GM18907 (cell line): ENCODE data around the gene MTERF2.

Experiments used
- ATAC-seq: cut with Tn5 transposase; IDR thresholded peaks from one replicate; pipeline ENCODE4 v1.9.1; 2021; ENCODE audit warnings: mild to moderate bottlenecking, moderate library complexity; ENCODE audit not compliant: unreplicated experiment

MTERF2 gene

GRCh38 chr12:106954462-106955376 lies 32.2 kb downstream of the MTERF2 start:
- ATAC-seq = no peak

GRCh38 chr12:106953352-106954250 lies 33.3 kb downstream of the MTERF2 start:
- ATAC-seq = no peak

GRCh38 chr12:106950591-106950990 lies 36.4 kb downstream of the MTERF2 start:
- no peak for ATAC-seq

- no peak for ATAC-seq
Observed at GRCh38 chr12:106947461-106947860, 39.5 kb downstream of the MTERF2 start.

GRCh38 chr12:106945261-106945851 lies 41.6 kb downstream of the MTERF2 start:
- ATAC-seq = no peak

GRCh38 chr12:106942775-106943174 lies 44.2 kb downstream of the MTERF2 start:
- no peak for ATAC-seq

- no peak for ATAC-seq
Observed at GRCh38 chr12:106941481-106942156, 45.3 kb downstream of the MTERF2 start.

GRCh38 chr12:106934277-106934676 lies 52.7 kb downstream of the MTERF2 start:
- ATAC-seq = no peak
